Activated CD8-positive, alpha-beta memory T cell treated with anti-CD3 and anti-CD28 coated beads, Interleukin-2, amount 50 U/mL, for 4 hours (primary cell): ENCODE data around the gene LRRC73.
"Not testable (repeated sequence)": the region's sequence is repeated elsewhere in the genome, so short reads cannot be mapped to it uniquely, and the experiment has no call there.

Experiments
- DNase-seq: peaks from one replicate; pipeline ENCODE4 v3.0.0-alpha.2; 2020

Gene LRRC73

GRCh38 chr6:43509142-43509983 lies 783 bp downstream of the LRRC73 start:
- DNase-seq = no peak

- DNase-seq = no peak
Observed at GRCh38 chr6:43508481-43509141, 1.5 kb downstream of the LRRC73 start.

DNA sequence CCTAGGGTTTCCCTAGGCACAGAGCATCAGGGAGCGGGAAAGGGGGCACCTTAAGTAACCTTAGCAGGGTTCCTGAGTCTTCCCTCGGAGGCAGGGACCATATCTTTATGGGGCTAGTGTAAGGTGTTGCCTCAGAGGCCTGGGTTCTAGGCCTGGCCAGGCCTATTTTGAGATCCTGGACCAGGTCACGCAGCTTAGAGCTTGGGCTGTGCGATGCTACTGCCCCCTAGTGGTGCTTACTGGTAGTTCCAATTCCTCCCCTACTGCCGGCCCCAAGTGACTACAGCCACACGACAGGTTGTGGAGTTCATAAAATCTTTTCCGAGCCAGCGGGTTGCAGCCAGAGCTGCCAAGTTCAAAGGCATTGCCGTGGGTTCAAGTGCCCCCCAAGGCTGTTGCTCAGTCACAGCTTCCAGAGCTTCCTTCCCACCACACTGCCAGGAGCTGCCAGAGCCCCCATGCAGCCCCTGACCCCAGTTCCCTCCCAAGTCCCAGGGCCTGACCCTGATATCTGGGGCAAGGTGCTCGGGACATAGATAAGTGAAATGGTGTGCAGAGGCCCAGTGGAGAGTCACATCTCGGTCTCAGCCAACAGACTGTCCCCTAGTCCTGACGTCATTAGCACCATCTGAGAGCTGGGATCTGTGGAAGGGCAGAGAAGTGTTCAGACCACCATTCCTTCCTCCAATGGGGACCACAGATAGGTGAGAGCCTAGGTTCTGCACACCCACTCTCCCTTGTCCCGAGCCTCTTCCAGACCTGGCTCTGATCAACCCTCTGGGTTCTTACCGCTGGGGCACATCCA lies 3.3 kb downstream of the LRRC73 start:
- DNase-seq = peak; percentile 78

GRCh38 chr6:43506171-43506570 lies 4.0 kb downstream of the LRRC73 start:
- DNase-seq = no peak

- no peak for DNase-seq
Observed at GRCh38 chr6:43505718-43506117, 4.4 kb downstream of the LRRC73 start.

DNA sequence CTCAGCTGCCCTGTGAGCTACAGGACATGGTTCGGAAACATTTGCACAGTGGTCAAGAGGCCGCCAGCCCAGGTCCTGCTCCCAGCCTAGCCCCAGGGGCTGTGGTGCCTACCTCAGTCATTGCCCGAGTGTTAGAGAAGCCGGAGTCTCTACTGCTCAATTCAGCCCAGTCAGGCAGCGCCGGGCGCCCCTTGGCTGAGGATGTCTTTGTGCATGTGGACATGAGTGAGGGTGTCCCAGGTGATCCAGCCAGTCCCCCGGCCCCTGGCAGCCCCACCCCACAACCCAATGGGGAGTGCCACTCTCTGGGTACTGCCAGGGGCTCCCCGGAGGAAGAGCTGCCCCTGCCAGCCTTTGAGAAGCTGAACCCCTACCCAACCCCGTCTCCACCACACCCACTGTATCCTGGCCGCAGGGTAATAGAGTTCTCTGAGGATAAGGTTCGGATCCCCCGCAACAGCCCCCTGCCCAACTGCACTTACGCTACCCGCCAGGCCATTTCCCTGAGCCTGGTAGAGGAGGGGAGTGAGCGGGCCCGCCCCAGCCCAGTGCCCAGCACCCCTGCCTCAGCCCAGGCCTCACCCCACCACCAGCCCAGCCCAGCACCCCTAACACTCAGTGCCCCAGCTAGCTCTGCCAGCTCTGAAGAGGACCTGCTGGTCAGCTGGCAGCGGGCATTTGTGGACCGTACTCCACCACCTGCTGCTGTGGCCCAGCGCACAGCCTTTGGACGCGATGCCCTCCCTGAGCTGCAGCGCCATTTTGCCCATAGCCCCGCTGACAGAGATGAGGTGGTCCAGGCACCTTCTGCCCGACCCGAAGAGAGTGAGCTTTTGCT lies 5.2 kb downstream of the LRRC73 start:
- no peak for DNase-seq

- no peak for DNase-seq
Observed at GRCh38 chr6:43503443-43503842, 6.7 kb downstream of the LRRC73 start.

GRCh38 chr6:43502666-43503065 lies 7.5 kb downstream of the LRRC73 start:
- no peak for DNase-seq

DNA sequence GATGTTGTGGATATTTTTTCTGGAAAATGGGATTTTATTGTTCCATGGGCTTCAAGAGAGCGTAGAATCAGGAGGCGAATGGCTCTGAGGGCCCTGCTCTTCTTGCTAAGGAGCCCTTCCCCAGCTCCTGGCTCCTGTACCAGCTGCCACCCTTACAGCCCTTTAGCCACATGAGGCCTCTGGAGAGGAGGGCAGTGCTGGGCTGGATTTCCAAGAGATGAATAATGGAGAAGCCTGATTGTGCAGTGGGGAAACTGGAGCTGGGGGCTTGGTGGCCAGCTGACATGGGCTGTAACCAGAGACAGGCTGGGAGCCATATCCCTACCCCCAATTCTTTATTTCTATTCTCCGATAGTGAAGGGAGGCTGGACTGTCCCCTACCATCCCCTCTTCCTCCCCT lies 9.2 kb downstream of the LRRC73 start:
- no peak for DNase-seq

GRCh38 chr6:43499028-43499815 lies 10.9 kb downstream of the LRRC73 start:
- DNase-seq = no peak

GRCh38 chr6:43498291-43498690 lies 11.9 kb downstream of the LRRC73 start:
- DNase-seq = not testable (repeated sequence)

- DNase-seq = no peak
Observed at GRCh38 chr6:43497689-43498088, 12.5 kb downstream of the LRRC73 start.

- DNase-seq = no peak
Observed at GRCh38 chr6:43497129-43497396, 13.1 kb downstream of the LRRC73 start.

DNA sequence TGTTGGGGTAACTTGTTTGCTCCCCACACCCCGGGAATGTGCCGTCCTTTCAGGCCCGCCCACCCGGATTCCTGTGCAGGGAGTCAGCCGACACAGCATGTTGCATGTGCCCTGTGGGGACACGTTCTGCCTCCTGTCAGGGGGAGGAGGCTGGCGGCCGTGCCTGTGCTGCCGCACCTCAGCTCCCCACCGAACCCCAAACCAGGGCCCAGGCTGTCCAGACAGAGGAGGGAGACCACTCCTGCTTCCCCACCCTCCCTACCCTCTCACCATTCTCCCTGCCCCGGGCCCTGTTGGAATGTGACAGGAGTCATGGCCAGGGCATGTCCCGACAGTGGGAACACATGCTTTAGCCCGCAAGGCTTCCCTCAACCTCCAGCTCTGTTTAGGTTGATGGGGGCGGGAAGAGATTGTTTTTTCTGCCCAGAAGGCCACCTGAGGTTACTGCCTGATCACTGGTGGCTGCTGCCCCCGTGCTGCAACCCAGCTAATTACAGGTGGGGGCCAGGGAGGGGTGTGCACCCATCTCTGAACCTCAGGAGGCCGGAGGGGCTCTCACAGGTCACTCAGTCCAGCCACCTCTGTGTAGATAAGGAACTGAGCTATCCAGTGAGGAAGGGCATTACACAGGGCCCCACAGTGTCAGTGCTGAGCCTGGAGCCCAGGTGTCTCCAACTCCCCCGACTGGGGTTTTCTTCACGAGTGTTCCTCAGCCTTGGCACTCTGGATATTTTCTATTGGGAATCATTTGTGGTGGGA lies 13.6 kb downstream of the LRRC73 start:
- DNase-seq = no peak

GRCh38 chr6:43495409-43495941 lies 14.7 kb downstream of the LRRC73 start:
- no peak for DNase-seq

- no peak for DNase-seq
Observed at GRCh38 chr6:43494766-43495165, 15.4 kb downstream of the LRRC73 start.

GRCh38 chr6:43494321-43494720 lies 15.8 kb downstream of the LRRC73 start:
- DNase-seq = no peak

- no peak for DNase-seq
Observed at GRCh38 chr6:43493833-43494232, 16.3 kb downstream of the LRRC73 start.

- DNase-seq = no peak
Observed at GRCh38 chr6:43493230-43493629, 16.9 kb downstream of the LRRC73 start.

DNA sequence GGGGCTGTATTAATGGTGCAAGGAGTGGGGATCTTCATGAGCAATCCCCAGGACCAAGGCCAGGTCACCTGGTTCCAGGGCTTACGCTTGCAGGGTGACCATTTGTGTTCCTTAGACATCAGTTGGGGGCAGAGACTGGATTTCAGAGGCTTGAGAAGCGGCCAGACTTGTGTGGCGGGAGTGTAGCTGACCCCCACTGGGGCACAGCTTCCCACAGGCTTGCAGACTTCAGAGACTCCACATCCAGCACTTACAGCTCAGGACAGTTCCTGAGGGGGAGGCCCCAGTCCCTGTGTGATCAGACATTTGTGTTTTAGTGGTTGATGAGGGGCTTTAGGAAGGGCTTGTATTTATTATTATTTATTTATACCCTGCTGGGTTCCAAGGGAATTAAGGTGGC lies 17.5 kb downstream of the LRRC73 start:
- DNase-seq = no peak
